Right renal cortex interstitium (tissue), 3 donors: Measurements from ENCODE around the gene PSMB5. TPM values are rescaled to one million over a fixed set of nuclear protein-coding genes. Genes with fewer than 3 reads are reported as not detected.

Experiments used
- DNase-seq, 3 donors: peaks; one replicate each; pipeline ENCODE4 v3.0.0-alpha.2; 2013; ENCODE audit warnings: low read depth in 3 of 3, low spot score in 2 of 3
- polyA plus RNA-seq, 3 donors: library from polyadenylated mRNA; unstranded; fragments of 120-200 nt; gene quantifications; one replicate each; pipeline ENCODE4 v1.2.1, GENCODE V29; 2013; ENCODE audit not compliant: insufficient read length in 3 of 3

PSMB5 gene
- polyA plus RNA-seq, 3 donors = 229 to 253 (median 251) TPM

GRCh38 chr14:23060536-23061260 is 26.0 kb upstream of the PSMB5 start:
- DNase-seq = no peak

GRCh38 chr14:23058654-23059504 is 24.2 kb upstream of the PSMB5 start:
- DNase-seq = no peak

- peak in 2 of 3 donors; percentile 80 to 87 for DNase-seq
These were observed 23.3 kb upstream of the PSMB5 start for GRCh38 chr14:23057757-23058653.

- no peak for DNase-seq
These were observed 22.5 kb upstream of the PSMB5 start, which contains the start of gene CDH24 for GRCh38 chr14:23056956-23057756. CDH24 (minus strand) TSS chr14:23057520; CDS start chr14:23055733, 1,787 bp downstream.

GRCh38 chr14:23056145-23056955 is 21.6 kb upstream of the PSMB5 start:
- no peak for DNase-seq

GRCh38 chr14:23055621-23056144 is 21.0 kb upstream of the PSMB5 start:
- no peak for DNase-seq

GRCh38 chr14:23055147-23055550 is 20.4 kb upstream of the PSMB5 start:
- no peak for DNase-seq

GRCh38 chr14:23054000-23054811 is 19.5 kb upstream of the PSMB5 start:
- DNase-seq = no peak

- DNase-seq = no peak
These were observed 18.7 kb upstream of the PSMB5 start for GRCh38 chr14:23053426-23053825.

GRCh38 chr14:23052671-23053070 is 18.0 kb upstream of the PSMB5 start:
- no peak for DNase-seq

GRCh38 chr14:23052182-23052623 is 17.5 kb upstream of the PSMB5 start:
- DNase-seq = no peak

- DNase-seq = no peak
These were observed 16.7 kb upstream of the PSMB5 start for GRCh38 chr14:23051141-23052057.

- no peak for DNase-seq
These were observed 14.3 kb upstream of the PSMB5 start for GRCh38 chr14:23049011-23049410.

GRCh38 chr14:23047751-23048693 is 13.3 kb upstream of the PSMB5 start:
- DNase-seq = no peak

GRCh38 chr14:23047034-23047634 is 12.4 kb upstream of the PSMB5 start:
- DNase-seq = no peak
